Measurements from ENCODE around the gene PDE8B.

The PDE8B gene

DNA sequence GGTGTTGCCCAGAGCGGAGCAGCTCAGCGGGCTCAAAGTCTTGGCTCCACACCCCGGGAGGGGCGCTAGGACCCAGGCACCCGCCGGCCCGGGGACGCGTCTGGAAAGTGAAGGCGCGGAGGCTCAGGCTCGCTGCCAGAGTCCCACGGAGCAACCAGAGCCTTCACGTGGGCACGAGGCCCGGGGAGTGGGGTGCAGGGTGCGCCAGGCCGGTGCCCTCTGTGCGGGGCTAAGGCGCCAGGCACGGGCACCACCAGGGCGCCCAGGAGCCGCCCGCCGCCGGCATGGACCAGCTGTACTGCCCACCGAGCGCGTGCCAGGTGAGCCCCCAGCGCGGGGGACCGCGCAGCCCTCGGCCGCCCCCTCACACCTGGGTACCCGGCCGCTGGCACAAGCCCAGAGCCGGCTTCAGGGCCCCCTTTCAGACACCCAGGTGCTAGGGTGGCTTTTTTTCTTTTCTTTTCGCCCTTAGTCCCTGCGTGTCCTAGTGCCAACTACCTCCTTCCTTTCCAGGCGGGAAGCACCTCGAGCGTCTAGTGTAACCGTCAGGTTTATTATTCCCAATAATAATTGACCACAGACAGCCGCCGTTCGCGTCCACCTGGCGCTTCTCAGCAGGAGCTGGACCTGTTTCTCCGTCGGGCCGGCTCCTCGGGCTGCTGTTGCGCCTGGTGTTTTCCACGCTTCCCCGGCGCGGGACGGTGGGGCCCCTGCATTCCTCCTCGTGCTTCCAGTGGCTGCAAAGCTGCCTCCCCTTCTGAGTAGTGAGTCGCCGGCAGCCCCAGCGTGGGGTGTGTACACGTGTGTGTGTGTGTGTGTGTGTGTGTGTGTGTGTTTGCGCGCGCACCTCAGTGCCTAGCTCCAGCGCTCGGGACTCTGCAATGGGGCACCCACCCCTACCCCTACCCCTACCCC lies 30.1 kb upstream of the PDE8B start:
- no peak for DNase-seq (ENCODE audit: low spot score)
- TF ChIP-seq, protein P1, sequence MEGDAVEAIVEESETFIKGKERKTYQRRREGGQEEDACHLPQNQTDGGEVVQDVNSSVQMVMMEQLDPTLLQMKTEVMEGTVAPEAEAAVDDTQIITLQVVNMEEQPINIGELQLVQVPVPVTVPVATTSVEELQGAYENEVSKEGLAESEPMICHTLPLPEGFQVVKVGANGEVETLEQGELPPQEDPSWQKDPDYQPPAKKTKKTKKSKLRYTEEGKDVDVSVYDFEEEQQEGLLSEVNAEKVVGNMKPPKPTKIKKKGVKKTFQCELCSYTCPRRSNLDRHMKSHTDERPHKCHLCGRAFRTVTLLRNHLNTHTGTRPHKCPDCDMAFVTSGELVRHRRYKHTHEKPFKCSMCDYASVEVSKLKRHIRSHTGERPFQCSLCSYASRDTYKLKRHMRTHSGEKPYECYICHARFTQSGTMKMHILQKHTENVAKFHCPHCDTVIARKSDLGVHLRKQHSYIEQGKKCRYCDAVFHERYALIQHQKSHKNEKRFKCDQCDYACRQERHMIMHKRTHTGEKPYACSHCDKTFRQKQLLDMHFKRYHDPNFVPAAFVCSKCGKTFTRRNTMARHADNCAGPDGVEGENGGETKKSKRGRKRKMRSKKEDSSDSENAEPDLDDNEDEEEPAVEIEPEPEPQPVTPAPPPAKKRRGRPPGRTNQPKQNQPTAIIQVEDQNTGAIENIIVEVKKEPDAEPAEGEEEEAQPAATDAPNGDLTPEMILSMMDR (IDR thresholded peaks at IDR 0.05; ENCODE audit: extremely low read depth, missing control alignments) = no peak

DNA sequence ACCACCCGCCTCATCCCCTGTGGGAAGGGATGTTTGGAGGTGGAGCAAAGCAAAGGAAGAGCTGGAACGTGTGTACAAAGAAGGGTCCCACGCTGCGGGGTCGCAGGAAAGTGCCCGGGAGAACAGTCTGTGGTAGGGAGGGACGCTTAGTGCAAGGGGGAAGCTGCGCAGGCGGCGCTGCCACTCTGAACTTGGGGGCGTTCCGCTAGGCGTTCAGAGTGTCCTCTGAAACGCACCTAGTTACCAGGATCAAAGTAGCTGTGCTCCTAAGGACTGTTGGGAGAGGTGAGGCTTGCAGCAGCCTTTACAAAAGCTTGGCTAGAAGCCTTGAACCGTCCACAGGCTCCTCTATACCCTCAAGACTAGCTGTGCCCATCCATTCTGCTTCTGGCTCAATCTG lies 29.3 kb upstream of the PDE8B start:
- TF ChIP-seq, protein P1 (IDR thresholded peaks at IDR 0.05; ENCODE audit: extremely low read depth, missing control alignments) = no peak
- DNase-seq (ENCODE audit: low spot score) = no peak

DNA sequence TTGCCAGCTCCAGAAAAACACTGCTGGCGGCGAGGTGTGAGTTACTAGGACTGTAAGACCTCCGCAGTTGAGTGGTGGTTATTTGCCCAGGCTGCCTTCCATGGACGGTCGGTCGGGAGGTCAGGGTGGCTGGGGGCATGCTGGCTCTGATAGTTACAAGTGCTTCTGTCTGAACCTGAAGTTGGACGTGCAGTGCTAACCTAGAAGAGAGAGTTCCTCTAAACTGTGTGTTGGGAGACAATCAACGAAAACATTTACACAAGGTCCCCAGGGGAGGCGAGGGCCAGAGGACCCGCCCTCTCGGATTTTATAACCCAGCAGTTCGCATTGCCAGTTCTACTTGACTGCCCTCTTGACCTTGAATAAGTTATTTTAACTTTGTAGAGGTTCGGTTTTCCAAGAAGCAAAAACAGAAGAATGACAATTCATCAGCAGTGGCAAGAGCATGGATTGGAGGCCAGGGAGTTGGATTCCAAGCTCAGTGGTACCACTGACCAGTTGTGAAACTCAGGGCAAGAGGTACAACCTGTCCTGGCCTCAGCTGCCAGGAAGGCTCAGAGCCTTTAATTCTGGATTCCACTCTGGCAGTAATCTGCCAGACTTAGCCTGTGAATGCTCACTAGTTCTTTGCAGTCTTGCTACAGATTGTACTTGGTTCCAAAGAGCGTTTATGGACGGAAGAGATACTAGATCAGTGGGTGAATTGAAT lies 28.7 kb upstream of the PDE8B start:
- TF ChIP-seq, protein P1 (IDR thresholded peaks at IDR 0.05; ENCODE audit: extremely low read depth, missing control alignments) = no peak
- DNase-seq (ENCODE audit: low spot score) = no peak

DNA sequence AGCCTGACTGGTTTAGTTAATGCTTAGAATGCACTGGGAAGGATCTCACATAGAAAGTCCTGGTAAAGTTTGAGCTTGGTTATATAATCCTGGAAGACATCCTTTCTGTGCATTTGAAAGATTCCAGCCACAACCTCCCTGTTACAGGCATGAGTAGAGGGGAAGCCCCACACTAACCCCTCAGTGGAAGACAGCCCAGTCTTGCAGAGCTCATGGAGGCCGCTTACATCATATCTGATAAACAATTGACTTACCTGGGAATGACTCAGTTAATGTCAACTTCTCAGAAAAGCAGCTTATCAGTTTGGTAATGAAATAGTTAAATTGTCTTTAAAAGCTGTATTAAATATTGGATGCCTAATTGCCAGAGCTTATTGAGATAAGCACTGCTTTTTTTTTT lies 28.1 kb upstream of the PDE8B start:
- TF ChIP-seq, protein P1 (IDR thresholded peaks at IDR 0.05; ENCODE audit: extremely low read depth, missing control alignments) = no peak
- no peak for DNase-seq (ENCODE audit: low spot score)

DNA sequence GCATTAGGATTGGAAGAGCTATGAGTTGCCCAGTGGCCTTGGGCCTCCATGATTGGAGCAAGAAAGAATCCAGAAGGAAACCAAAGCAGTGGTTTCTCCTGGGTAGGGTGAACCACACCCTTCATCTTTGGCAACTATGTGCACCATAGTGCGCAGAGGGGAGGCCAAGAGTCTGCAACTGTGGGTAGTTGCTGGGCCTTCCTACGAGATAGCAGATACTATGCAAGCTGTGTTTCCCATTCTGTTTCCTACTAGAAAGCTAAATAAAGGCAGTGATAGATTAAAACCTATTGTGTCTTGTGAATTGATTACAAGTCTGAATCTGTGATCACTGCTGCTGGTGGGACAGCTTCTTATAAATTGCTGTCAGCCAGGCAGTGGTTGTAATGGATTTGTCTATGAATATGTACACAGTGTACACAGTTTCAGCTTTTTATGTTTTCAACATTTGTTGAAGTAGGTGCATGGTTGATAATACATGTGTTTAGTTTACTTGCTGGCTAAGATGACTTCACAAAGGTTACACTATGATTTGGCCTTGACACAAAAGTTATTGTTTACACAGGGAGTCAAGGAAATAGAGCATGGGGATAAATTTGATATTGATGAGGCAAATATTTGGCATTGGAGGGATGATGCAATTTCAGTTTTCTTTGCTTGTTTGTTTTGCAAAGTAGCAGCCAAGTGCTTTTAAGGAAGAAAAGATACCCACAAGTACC lies 23.7 kb upstream of the PDE8B start:
- TF ChIP-seq, protein P1 (IDR thresholded peaks at IDR 0.05; ENCODE audit: extremely low read depth, missing control alignments) = no peak
- DNase-seq (ENCODE audit: low spot score) = no peak

DNA sequence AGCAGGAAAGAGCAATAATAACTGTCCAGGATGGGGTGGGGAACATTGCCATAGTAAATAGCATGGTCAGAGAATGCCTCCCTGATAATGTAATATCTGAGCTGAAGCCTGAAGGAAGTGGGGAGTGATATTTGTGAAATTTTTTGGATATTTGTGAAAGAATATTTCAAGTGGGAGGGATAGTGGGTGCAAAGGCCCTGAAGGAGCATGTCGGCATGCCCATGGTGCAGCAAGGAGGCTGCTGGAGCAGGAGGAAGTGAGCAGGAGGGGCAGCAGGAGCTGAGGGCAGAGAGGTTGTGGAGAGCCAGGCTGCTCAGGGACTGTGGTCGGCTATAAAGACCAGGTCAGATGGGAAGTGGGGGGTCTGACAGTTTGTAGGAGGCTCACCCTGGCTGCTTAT lies 21.1 kb upstream of the PDE8B start:
- no peak for DNase-seq (ENCODE audit: low spot score)
- TF ChIP-seq, protein P1 (IDR thresholded peaks at IDR 0.05; ENCODE audit: extremely low read depth, missing control alignments) = no peak
